Smooth muscle cell (in vitro differentiated cells): Measurements from ENCODE around the gene RITA1. TPM values are rescaled to one million over a fixed set of nuclear protein-coding genes. Genes with fewer than 3 reads are reported as not detected.

ENCODE experiments used
- DNase-seq: peaks from one replicate; lab custom pipeline; 2025; ENCODE audit not compliant: unreplicated experiment; lab: John Stamatoyannopoulos, UW
- H2AFZ ChIP-seq: fragments of 200-600 bp; sonication (generic); 2 replicates; pipeline ENCODE4 v1.6.0; 2016; ENCODE audit warnings: antibody characterized with exemption, low read depth, mild to moderate bottlenecking
- H3F3A ChIP-seq: fragments of 200-600 bp; sonication (generic); 2 replicates; pipeline ENCODE4 v1.6.0; 2017; ENCODE audit warnings: antibody characterized with exemption, low read depth
- H3K27ac ChIP-seq: fragments of 200-600 bp; sonication (generic); 2 replicates; pipeline ENCODE4 v1.5.1; 2016; ENCODE audit warnings: low read depth, mild to moderate bottlenecking
- H3K27me3 ChIP-seq: fragments of 200-600 bp; sonication (generic); 2 replicates; pipeline ENCODE4 v1.6.1; 2016; ENCODE audit warnings: low read depth, mild to moderate bottlenecking
- H3K36me3 ChIP-seq: fragments of 200-600 bp; sonication (generic); 2 replicates; pipeline ENCODE4 v1.5.1; 2016; ENCODE audit warnings: low read depth
- H3K4me1 ChIP-seq: fragments of 200-600 bp; sonication (generic); 2 replicates; pipeline ENCODE4 v1.5.1; 2016; ENCODE audit warnings: low read depth
- H3K4me2 ChIP-seq: fragments of 200-600 bp; sonication (generic); 2 replicates; pipeline ENCODE4 v1.6.0; 2016; ENCODE audit warnings: mild to moderate bottlenecking
- H3K4me3 ChIP-seq: fragments of 200-600 bp; sonication (generic); 2 replicates; pipeline ENCODE4 v1.5.1; 2016; ENCODE audit warnings: mild to moderate bottlenecking
- H3K79me2 ChIP-seq: fragments of 200-600 bp; sonication (generic); 2 replicates; pipeline ENCODE4 v1.6.0; 2016; ENCODE audit warnings: low read depth, mild to moderate bottlenecking
- H3K9ac ChIP-seq: fragments of 200-600 bp; sonication (generic); 2 replicates; pipeline ENCODE4 v1.6.0; 2016; ENCODE audit warnings: low read depth
- H3K9me3 ChIP-seq: fragments of 200-600 bp; sonication (generic); replicated peaks from 2 replicates; pipeline ENCODE4 v1.5.1; 2016; ENCODE audit warnings: low read depth
- H4K20me1 ChIP-seq: fragments of 200-600 bp; sonication (generic); 2 replicates; pipeline ENCODE4 v1.6.0; 2016; ENCODE audit warnings: low read depth
- CTCF ChIP-seq: fragments of 200-600 bp; sonication (generic); IDR thresholded peaks from 2 replicates; pipeline ENCODE4 v1.5.1; 2017; ENCODE audit warnings: borderline replicate concordance, mild to moderate bottlenecking, antibody characterized with exemption; ENCODE audit not compliant: insufficient read depth, poor library complexity, severe bottlenecking
- WGBS: methylation state at CpG from one replicate; pipeline ENCODE4 v1.1.7; 2016; ENCODE audit warnings: low lambda C conversion rate; 5-methylcytosine and 5-hydroxymethylcytosine counted together
- polyA plus RNA-seq: library from polyadenylated mRNA; unstranded; fragments of >200 nt; fragmentation: Nextera tagmentation; extraction: Ambion mirVana; gene quantifications from 2 replicates; pipeline ENCODE4 v1.2.1, GENCODE V29; 2016
- total RNA-seq: library from RNA; depleted of rRNA; stranded (reverse); fragments of >200 nt; gene quantifications from 2 replicates; pipeline ENCODE4 v1.2.3, GENCODE V29; 2014

RITA1 gene
- total and polyA plus RNA-seq, 2 experiments from 2014 or later, result 9.6 to 12.2 TPM

GRCh38 chr12:113228394-113229028, 43.0 kb downstream of the RITA1 start:
- TF ChIP-seq CTCF, result no peak
- DNase-seq, result no peak
- no peaks in the 10 kb centered on the region for H3K9me3 ChIP-seq
- WGBS, result 53% methylated on average over 5 of the region's 5 CpGs
- peaks cover 12% of the 10 kb centered on the region for H3K4me1 ChIP-seq
- no peaks in the 10 kb centered on the region for H3K79me2 ChIP-seq
- no peak overlapping the region for H3K9ac ChIP-seq
- no peaks in the 10 kb centered on the region for H4K20me1 ChIP-seq
- no peaks in the 10 kb centered on the region for H3K27me3 ChIP-seq
- no peaks in the 10 kb centered on the region for H3K36me3 ChIP-seq
- H3K4me3 ChIP-seq, result no peak overlapping the region
- peaks cover 12% of the 10 kb centered on the region for H3F3A ChIP-seq
- H3K4me2 ChIP-seq, result no peak overlapping the region
- no peak overlapping the region for H2AFZ ChIP-seq
- peak overlapping the region; percentile 70 for H3K27ac ChIP-seq

DNA sequence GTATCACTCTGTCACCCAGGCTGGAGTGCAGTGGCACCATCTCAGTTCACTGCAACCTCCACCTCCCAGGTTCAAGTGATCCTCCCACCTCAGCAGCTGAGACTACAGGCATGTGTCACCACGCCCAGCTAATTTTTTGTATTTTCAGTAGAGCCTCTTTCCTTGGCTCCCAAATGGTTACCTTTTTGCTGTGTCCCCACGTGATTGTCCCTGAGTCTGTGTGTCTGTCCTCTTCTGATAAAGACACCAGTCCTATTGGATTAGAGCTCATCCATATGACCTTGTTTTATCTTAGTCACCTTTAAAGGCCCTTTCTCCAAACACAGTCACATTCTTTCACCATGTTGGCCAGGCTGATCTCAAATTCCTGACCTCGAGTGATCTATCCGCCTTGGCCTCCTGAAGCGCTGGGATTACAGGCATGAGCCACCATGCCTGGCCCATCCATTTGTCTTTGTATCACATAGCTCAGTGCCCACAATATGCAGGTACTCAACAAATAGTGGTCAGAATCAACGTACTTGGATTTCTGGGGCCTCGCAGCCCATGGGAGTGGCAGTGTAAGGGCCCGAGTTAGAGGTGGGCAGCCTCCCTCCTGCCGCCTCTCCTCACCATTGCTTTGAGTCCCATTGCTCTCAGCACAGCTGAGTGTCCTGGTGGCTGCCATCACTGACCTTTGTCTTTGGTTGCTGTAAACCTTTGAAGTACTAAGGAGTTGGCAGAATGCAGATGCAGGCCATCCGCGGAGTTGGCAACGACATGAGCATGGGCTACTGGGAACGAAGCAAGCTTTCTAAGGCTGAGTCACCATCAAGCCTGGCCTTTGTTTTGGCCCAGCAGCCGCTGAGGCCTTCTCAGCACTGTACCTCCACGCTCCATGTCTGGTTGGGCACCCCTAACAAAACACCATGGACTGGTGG, 45.1 kb downstream of the RITA1 start:
- TF ChIP-seq CTCF, result no peak
- Histone ChIP-seq H3K27me3 (no peaks in the 10 kb centered on the region), H3K4me3 (no peak overlapping the region), H3K27ac (peak overlapping the region; percentile 72), H3K9ac (no peak overlapping the region), H3K9me3 (no peaks in the 10 kb centered on the region), H4K20me1 (no peaks in the 10 kb centered on the region), H3K79me2 (no peaks in the 10 kb centered on the region), H3F3A (peaks cover 12% of the 10 kb centered on the region), H3K4me2 (no peak overlapping the region), H3K4me1 (peaks cover 12% of the 10 kb centered on the region), H2AFZ (no peak overlapping the region), H3K36me3 (no peaks in the 10 kb centered on the region)
- 85% methylated on average over 15 of the region's 15 CpGs for WGBS
- no peak for DNase-seq

GRCh38 chr12:113231235-113232088, 45.9 kb downstream of the RITA1 start:
- no peaks in the 10 kb centered on the region for H3K27me3 ChIP-seq
- H3K4me3 ChIP-seq, result no peak overlapping the region
- H3K9me3 ChIP-seq, result no peaks in the 10 kb centered on the region
- no peak overlapping the region for H2AFZ ChIP-seq
- H3K79me2 ChIP-seq, result no peaks in the 10 kb centered on the region
- H3K9ac ChIP-seq, result no peak overlapping the region
- H3K27ac ChIP-seq, result peak overlapping the region; percentile 72
- peaks cover 12% of the 10 kb centered on the region for H3F3A ChIP-seq
- no peaks in the 10 kb centered on the region for H3K36me3 ChIP-seq
- WGBS, result 53% methylated on average over 8 of the region's 8 CpGs
- DNase-seq, result no peak
- no peaks in the 10 kb centered on the region for H4K20me1 ChIP-seq
- no peak for TF ChIP-seq CTCF
- peaks cover 12% of the 10 kb centered on the region for H3K4me1 ChIP-seq
- H3K4me2 ChIP-seq, result no peak overlapping the region
